Endodermal cell (in vitro differentiated cells): Measurements from ENCODE around the gene RCN2. TPM values are rescaled to one million over a fixed set of nuclear protein-coding genes. Genes with fewer than 3 reads are reported as not detected.

ENCODE experiments used
- DNase-seq: peaks from one replicate; pipeline ENCODE4 v3.0.0-alpha.2; 2017
- H3K27ac ChIP-seq: 2 replicates; pipeline ENCODE4 v1.5.1; 2013; ENCODE audit warnings: mild to moderate bottlenecking, low read depth, low read length, moderate library complexity
- H3K27me3 ChIP-seq: 2 replicates; pipeline ENCODE4 v1.6.1; 2013; ENCODE audit warnings: mild to moderate bottlenecking, low read length, moderate library complexity; ENCODE audit not compliant: insufficient read depth, control insufficient read depth, poor library complexity, severe bottlenecking
- H3K36me3 ChIP-seq: 2 replicates; pipeline ENCODE4 v1.7.0; 2013; ENCODE audit warnings: mild to moderate bottlenecking, low read length, moderate library complexity; ENCODE audit not compliant: control insufficient read depth, insufficient read depth
- H3K4me1 ChIP-seq: one replicate; pipeline ENCODE4 v1.7.0; 2013; ENCODE audit warnings: low read length; ENCODE audit not compliant: control insufficient read depth, insufficient read depth
- H3K4me3 ChIP-seq: 2 replicates; pipeline ENCODE4 v1.5.1; 2013; ENCODE audit warnings: mild to moderate bottlenecking, low read length, moderate library complexity
- H3K9ac ChIP-seq: 2 replicates; pipeline ENCODE4 v1.6.1; 2013; ENCODE audit warnings: mild to moderate bottlenecking, low read length, moderate library complexity; ENCODE audit not compliant: poor library complexity, severe bottlenecking; ENCODE audit errors: extremely low read depth
- H3K9me3 ChIP-seq: 2 replicates; pipeline ENCODE4 v1.6.1; 2013; ENCODE audit warnings: mild to moderate bottlenecking, low read length, moderate library complexity; ENCODE audit not compliant: control insufficient read depth
- H3K27ac Mint-ChIP-seq: 2 replicates; pipeline ENCODE4 v1.8.0; 2020; ENCODE audit warnings: mixed read lengths
- H3K27me3 Mint-ChIP-seq: 2 replicates; pipeline ENCODE4 v1.8.0; 2021; ENCODE audit warnings: mild to moderate bottlenecking, mixed read lengths; ENCODE audit not compliant: insufficient read depth
- H3K36me3 Mint-ChIP-seq: 2 replicates; pipeline ENCODE4 v1.8.0; 2020; ENCODE audit warnings: low read depth, mixed read lengths
- H3K4me1 Mint-ChIP-seq: 2 replicates; pipeline ENCODE4 v1.8.0; 2020; ENCODE audit warnings: mixed read lengths
- H3K4me3 Mint-ChIP-seq: 2 replicates; pipeline ENCODE4 v1.8.0; 2020; ENCODE audit warnings: mild to moderate bottlenecking, moderate library complexity, mixed read lengths
- H3K9me3 Mint-ChIP-seq: 2 replicates; pipeline ENCODE4 v1.8.0; 2020; ENCODE audit warnings: mild to moderate bottlenecking, mixed read lengths
- CTCF ChIP-seq: fragments of 200-600 bp; sonication (generic); conservative IDR thresholded peaks from 2 replicates; pipeline ENCODE4 v1.5.0; 2021; ENCODE audit warnings: antibody characterized with exemption, mild to moderate bottlenecking
- WGBS, 2 experiments: methylation state at CpG; one replicate each; pipeline versions ENCODE4 v1.1.5 to v1.1.7; 2013; ENCODE audit warnings: missing lambda C conversion rate in 2 of 2, mixed read lengths in 1 of 2; ENCODE audit not compliant: insufficient coverage in 1 of 2, insufficient read length in 1 of 2; 5-methylcytosine and 5-hydroxymethylcytosine counted together
- total RNA-seq, 2 donors: library from RNA; stranded (reverse); fragmentation: NEBNext Ultra II Directional in 1 of 2; extraction: Animal tissue kit (Norgen Biotek cat#: 25700) in 1 of 2; gene quantifications; 2 replicates in 1 of 2; 3 replicates in 1 of 2; pipeline ENCODE4 v1.2.1, GENCODE V29; 2021

RCN2 gene
- total RNA-seq, 2 donors from 2014 or later = 151 to 165 TPM

GRCh38 chr15:76994001-76994400 lies 62.5 kb downstream of the RCN2 start:
- H3K36me3 ChIP-seq = no peaks in the 10 kb centered on the region
- no peak overlapping the region for H3K4me3 Mint-ChIP-seq
- 92 to 93% methylated on average over 4 to 8 of the region's 8 CpGs for WGBS, 2 experiments
- DNase-seq = peak; percentile 32
- H3K4me3 ChIP-seq = no peak overlapping the region
- H3K4me1 Mint-ChIP-seq = peaks cover 6% of the 10 kb centered on the region
- H3K9me3 Mint-ChIP-seq = no peaks in the 10 kb centered on the region
- H3K27me3 Mint-ChIP-seq = no peaks in the 10 kb centered on the region
- H3K27me3 ChIP-seq = no peaks in the 10 kb centered on the region
- no peak overlapping the region for H3K27ac Mint-ChIP-seq
- TF ChIP-seq CTCF = no peak
- peaks cover 3% of the 10 kb centered on the region for H3K4me1 ChIP-seq
- H3K9ac ChIP-seq = no peak overlapping the region
- H3K9me3 ChIP-seq = no peaks in the 10 kb centered on the region
- no peaks in the 10 kb centered on the region for H3K36me3 Mint-ChIP-seq
- no peak overlapping the region for H3K27ac ChIP-seq

GRCh38 chr15:76994496-76994895 lies 62.9 kb downstream of the RCN2 start:
- Mint-ChIP-seq H3K36me3 (no peaks in the 10 kb centered on the region), H3K27ac (no peak overlapping the region), H3K4me1 (peaks cover 3% of the 10 kb centered on the region), H3K9me3 (no peaks in the 10 kb centered on the region), H3K4me3 (no peak overlapping the region), H3K27me3 (no peaks in the 10 kb centered on the region)
- Histone ChIP-seq H3K9me3 (no peaks in the 10 kb centered on the region), H3K9ac (no peak overlapping the region), H3K4me1 (no peaks in the 10 kb centered on the region), H3K27me3 (no peaks in the 10 kb centered on the region), H3K36me3 (no peaks in the 10 kb centered on the region), H3K4me3 (no peak overlapping the region), H3K27ac (no peak overlapping the region)
- DNase-seq = peak; percentile 34
- no peak for TF ChIP-seq CTCF
- WGBS, 2 experiments = 86 to 89% methylated on average over 1 to 6 of the region's 6 CpGs

GRCh38 chr15:76994971-76995945 lies 63.7 kb downstream of the RCN2 start, which contains the start of gene PSTPIP1:
PSTPIP1 (plus strand) TSS chr15:76995126; CDS start chr15:76995574, 448 bp downstream.
- no peaks in the 10 kb centered on the region for H3K27me3 ChIP-seq
- Mint-ChIP-seq H3K27me3 (no peaks in the 10 kb centered on the region), H3K4me1 (no peaks in the 10 kb centered on the region), H3K36me3 (no peaks in the 10 kb centered on the region), H3K27ac (no peak within 1 kb of the TSS), H3K4me3 (no peak within 1 kb of the TSS), H3K9me3 (no peaks in the 10 kb centered on the region)
- no peaks in the 10 kb centered on the region for H3K9me3 ChIP-seq
- TF ChIP-seq CTCF = no peak
- peak within 1 kb of the TSS; percentile 49 for H3K27ac ChIP-seq
- WGBS, 2 experiments = 83 to 88% methylated on average over 12 to 28 of the region's 28 CpGs
- no peak within 1 kb of the TSS for H3K4me3 ChIP-seq
- peak; percentile 48 for DNase-seq
- no peaks in the 10 kb centered on the region for H3K4me1 ChIP-seq
- H3K36me3 ChIP-seq = no peaks in the 10 kb centered on the region
- no peak within 1 kb of the TSS for H3K9ac ChIP-seq
